Peyer's patch (tissue), 4 donors: ENCODE data around the gene NDUFB7. TPM values are rescaled to one million over a fixed set of nuclear protein-coding genes. Genes with fewer than 3 reads are reported as not detected.

Experiments used
- DNase-seq, 3 donors: peaks; one replicate each; pipeline ENCODE4 v3.0.0-alpha.2; 2017 to 2019
- H3K27ac ChIP-seq, 4 donors: fragments of 200-600 bp; sonication (generic); one replicate each; pipeline ENCODE4 v1.5.1; 2016 to 2019
- H3K27me3 ChIP-seq, 2 donors: fragments of 200-600 bp; sonication (generic); one replicate each; pipeline ENCODE4 v1.5.1; 2019
- H3K36me3 ChIP-seq, 3 donors: fragments of 200-600 bp; sonication (generic); one replicate each; pipeline ENCODE4 v1.5.1; 2016 to 2019
- H3K4me1 ChIP-seq, 4 donors: fragments of 200-600 bp; sonication (generic); one replicate each; pipeline ENCODE4 v1.5.1; 2016 to 2019
- H3K4me3 ChIP-seq, 4 donors: fragments of 200-600 bp; sonication (generic); 1 replicate in 3 of 4; 2 replicates in 1 of 4; pipeline ENCODE4 v1.5.1; 2016 to 2019; ENCODE audit warnings: mild to moderate bottlenecking in 1 of 4
- H3K9me3 ChIP-seq, 4 donors: fragments of 200-600 bp; sonication (generic); one replicate each; pipeline ENCODE4 v1.5.1; 2016 to 2019; ENCODE audit warnings: mild to moderate bottlenecking in 1 of 4
- POLR2A ChIP-seq, 2 donors: fragments of 450-650 bp; IDR thresholded peaks; one replicate each; pipeline ENCODE4 v1.5.1; 2017; ENCODE audit warnings: antibody characterized with exemption in 2 of 2, mild to moderate bottlenecking in 2 of 2, moderate library complexity in 2 of 2
- total RNA-seq, 4 donors: library from RNA; depleted of rRNA; stranded (reverse); fragments of >200 nt; gene quantifications; one replicate each; pipeline ENCODE4 v1.1.0, GENCODE V29; 2016
- TF ChIP-seq, protein P1 (sequence below), 6 experiments: fragments of 450-650 bp in 4 of 6; fragments of 200-600 bp in 2 of 6; sonication (generic) in 1 of 6; IDR thresholded peaks; one replicate each; pipeline ENCODE4 v1.5.1; 2017 to 2019; ENCODE audit warnings: antibody characterized with exemption in 6 of 6, mild to moderate bottlenecking in 3 of 6, moderate library complexity in 1 of 6

The NDUFB7 gene
- total RNA-seq, 4 donors from 2014 or later = 275 to 432 (median 358) TPM

- Histone ChIP-seq H3K4me3 (no peak overlapping the region), H3K27me3 (no peaks in the 10 kb centered on the region), H3K27ac (no peak overlapping the region), H3K36me3 (no peaks in the 10 kb centered on the region), H3K4me1 (peaks cover 0 to 18% (median 0%) of the 10 kb centered on the region in 4 donors), H3K9me3 (no peaks in the 10 kb centered on the region)
- TF ChIP-seq, protein P1, sequence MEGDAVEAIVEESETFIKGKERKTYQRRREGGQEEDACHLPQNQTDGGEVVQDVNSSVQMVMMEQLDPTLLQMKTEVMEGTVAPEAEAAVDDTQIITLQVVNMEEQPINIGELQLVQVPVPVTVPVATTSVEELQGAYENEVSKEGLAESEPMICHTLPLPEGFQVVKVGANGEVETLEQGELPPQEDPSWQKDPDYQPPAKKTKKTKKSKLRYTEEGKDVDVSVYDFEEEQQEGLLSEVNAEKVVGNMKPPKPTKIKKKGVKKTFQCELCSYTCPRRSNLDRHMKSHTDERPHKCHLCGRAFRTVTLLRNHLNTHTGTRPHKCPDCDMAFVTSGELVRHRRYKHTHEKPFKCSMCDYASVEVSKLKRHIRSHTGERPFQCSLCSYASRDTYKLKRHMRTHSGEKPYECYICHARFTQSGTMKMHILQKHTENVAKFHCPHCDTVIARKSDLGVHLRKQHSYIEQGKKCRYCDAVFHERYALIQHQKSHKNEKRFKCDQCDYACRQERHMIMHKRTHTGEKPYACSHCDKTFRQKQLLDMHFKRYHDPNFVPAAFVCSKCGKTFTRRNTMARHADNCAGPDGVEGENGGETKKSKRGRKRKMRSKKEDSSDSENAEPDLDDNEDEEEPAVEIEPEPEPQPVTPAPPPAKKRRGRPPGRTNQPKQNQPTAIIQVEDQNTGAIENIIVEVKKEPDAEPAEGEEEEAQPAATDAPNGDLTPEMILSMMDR (IDR thresholded peaks at IDR 0.05) = no peak
- TF ChIP-seq POLR2A (IDR thresholded peaks at IDR 0.05) = no peak
- no peak for DNase-seq
These were observed 30.9 kb downstream of the NDUFB7 start for GRCh38 chr19:14540741-14541525.

DNA sequence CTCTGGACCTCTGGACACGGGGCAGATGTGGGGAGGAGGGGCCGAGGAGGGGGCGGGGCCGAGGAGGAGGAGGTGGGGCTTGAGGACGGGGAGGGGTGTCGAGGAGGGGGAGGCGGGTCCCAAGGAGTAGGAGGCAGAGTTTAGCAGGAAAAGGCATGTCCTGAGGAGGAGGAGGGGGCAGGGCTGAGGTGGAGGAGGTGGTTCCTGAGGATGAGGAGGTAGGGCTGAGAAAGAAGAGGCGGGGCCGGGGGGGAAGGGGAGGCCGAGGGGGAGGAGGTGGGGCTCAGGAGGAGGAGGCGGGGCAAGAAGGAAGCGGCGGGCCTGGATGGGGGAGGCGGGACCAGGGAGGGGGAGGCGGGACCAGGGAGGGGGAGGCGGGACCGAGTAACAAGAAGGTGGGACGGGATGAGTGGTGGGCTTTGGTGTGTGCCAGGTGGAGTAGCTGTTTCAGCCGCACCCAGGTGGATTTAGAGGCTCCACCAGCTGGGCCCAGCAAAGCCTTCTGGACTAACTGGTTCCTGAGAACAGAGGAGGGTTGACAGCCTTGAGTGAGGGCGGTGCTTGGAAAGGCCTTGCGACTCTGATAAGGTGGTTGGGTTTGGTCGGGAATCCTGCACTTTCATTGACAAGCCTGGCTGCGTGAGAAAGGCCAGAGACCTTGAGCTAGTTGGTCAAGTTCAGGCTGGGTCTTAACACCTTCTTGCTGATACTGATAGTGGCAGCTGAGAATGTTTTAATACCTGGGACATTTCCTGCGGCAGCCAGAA is 34.8 kb downstream of the NDUFB7 start:
- TF ChIP-seq, protein P1 (IDR thresholded peaks at IDR 0.05) = no peak
- TF ChIP-seq POLR2A (IDR thresholded peaks at IDR 0.05) = peak; percentile 15 to 56
- peak overlapping the region in 3 of 4 donors; percentile 17 to 78 (median 48) for H3K27ac ChIP-seq
- H3K9me3 ChIP-seq = no peaks in the 10 kb centered on the region
- DNase-seq = peak in 2 of 3 donors; percentile 89 to 92
- H3K4me3 ChIP-seq = peak overlapping the region in 2 of 4 donors; percentile 35 to 47
- no peaks in the 10 kb centered on the region for H3K36me3 ChIP-seq
- H3K4me1 ChIP-seq = peaks cover 0 to 10% (median 0%) of the 10 kb centered on the region in 4 donors
- no peaks in the 10 kb centered on the region for H3K27me3 ChIP-seq

DNA sequence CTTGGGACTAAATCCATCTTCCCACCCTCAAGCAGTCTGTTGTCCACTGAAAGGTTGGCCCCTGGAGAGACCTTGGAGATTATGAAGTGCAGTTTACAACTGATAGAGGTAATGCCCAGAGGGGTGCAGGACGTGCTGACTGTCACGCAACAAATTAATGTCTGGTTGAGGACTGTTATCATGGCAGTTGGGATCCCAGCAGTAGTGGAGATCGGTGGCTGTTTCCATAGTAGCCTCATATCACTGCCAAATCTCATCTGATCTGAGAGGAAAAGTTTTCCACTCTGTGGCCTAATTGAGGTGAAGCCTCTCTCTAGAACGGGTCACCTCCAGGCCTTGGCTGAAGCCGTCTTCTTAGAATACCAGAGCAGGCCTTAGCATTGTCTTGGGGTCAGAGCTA is 38.4 kb downstream of the NDUFB7 start:
- H3K36me3 ChIP-seq = no peaks in the 10 kb centered on the region
- no peak for DNase-seq
- H3K4me1 ChIP-seq = peaks cover 0 to 32% (median 2%) of the 10 kb centered on the region in 4 donors
- no peaks in the 10 kb centered on the region for H3K9me3 ChIP-seq
- TF ChIP-seq, protein P1 (IDR thresholded peaks at IDR 0.05) = no peak
- TF ChIP-seq POLR2A (IDR thresholded peaks at IDR 0.05) = no peak
- no peaks in the 10 kb centered on the region for H3K27me3 ChIP-seq
- no peak overlapping the region for H3K27ac ChIP-seq
- H3K4me3 ChIP-seq = no peak overlapping the region

DNA sequence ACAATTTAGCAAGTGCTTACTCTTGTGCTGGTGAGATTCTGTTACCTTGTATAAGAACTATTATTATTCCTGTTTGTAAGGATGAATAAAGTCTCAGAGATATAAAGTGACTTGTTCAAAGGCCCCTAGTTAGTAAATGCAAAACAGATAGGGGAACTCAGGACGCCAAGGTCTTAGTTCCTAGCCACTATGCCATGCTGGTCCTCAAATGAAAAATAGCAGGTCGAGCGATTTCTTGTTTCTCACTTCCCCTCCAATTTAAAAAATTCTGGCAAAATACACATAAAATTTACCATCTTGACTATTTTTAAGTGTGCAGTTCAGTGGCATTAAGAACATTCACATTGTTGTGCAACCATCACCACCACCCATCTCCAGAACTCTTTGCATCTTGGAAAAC is 41.4 kb downstream of the NDUFB7 start:
- peak overlapping the region in 3 of 4 donors; percentile 70 to 88 (median 77) for H3K4me3 ChIP-seq
- DNase-seq = no peak
- H3K4me1 ChIP-seq = peaks cover 0 to 25% (median 2%) of the 10 kb centered on the region in 4 donors
- H3K27me3 ChIP-seq = no peaks in the 10 kb centered on the region
- peak overlapping the region; percentile 92 to 98 (median 96) for H3K27ac ChIP-seq
- TF ChIP-seq, protein P1 (IDR thresholded peaks at IDR 0.05) = no peak
- no peak for TF ChIP-seq POLR2A (IDR thresholded peaks at IDR 0.05)
- no peaks in the 10 kb centered on the region for H3K9me3 ChIP-seq
- no peaks in the 10 kb centered on the region for H3K36me3 ChIP-seq

- Histone ChIP-seq H3K4me3 (peak overlapping the region; percentile 64 to 88 (median 74)), H3K27me3 (no peaks in the 10 kb centered on the region), H3K4me1 (peaks cover 0 to 25% (median 2%) of the 10 kb centered on the region in 4 donors), H3K36me3 (no peaks in the 10 kb centered on the region), H3K9me3 (no peaks in the 10 kb centered on the region), H3K27ac (peak overlapping the region; percentile 92 to 98 (median 96))
- TF ChIP-seq, protein P1 (IDR thresholded peaks at IDR 0.05) = no peak
- no peak for TF ChIP-seq POLR2A (IDR thresholded peaks at IDR 0.05)
- peak in 2 of 3 donors; percentile 85 to 86 for DNase-seq
These were observed 41.9 kb downstream of the NDUFB7 start for GRCh38 chr19:14530005-14530348.
